Esophagus squamous epithelium (tissue), 4 donors: ENCODE data around the gene ZFHX3.

ENCODE experiments used
- CTCF ChIP-seq, 6 experiments: fragments of 450-650 bp in 4 of 6; fragments of 200-600 bp in 2 of 6; sonication (generic) in 2 of 6; IDR thresholded peaks; one replicate each; pipeline ENCODE4 v1.5.1; 2016 to 2019; ENCODE audit warnings: antibody characterized with exemption in 6 of 6, mild to moderate bottlenecking in 4 of 6, moderate library complexity in 4 of 6
- POLR2A ChIP-seq, 4 donors: fragments of 450-650 bp; IDR thresholded peaks; one replicate each; pipeline ENCODE4 v1.6.1; 2017; ENCODE audit warnings: antibody characterized with exemption in 4 of 4, mild to moderate bottlenecking in 4 of 4, moderate library complexity in 3 of 4

- no peak for TF ChIP-seq CTCF (IDR thresholded peaks at IDR 0.05)
- no peak for TF ChIP-seq POLR2A (IDR thresholded peaks at IDR 0.05)
Observed at GRCh38 chr16:72987480-72987901, 60.4 kb downstream of the ZFHX3 start.
